ENCODE measurements around the gene OR10S1.

- TF ChIP-seq CTCF (IDR thresholded peaks at IDR 0.05; ENCODE audit: low read depth, low read length, poor library complexity, severe bottlenecking) (no peak), EZH2phosphoT487 (IDR thresholded peaks at IDR 0.05; ENCODE audit: borderline replicate concordance, low read length) (no peak)
Observed at GRCh38 chr11:123943738-123944137, 33.8 kb downstream of the OR10S1 start, which contains the start of gene OR6T1.

Measured in DOHH2 (cell line).